ENCODE measurements around the gene NUDT16L1.

- TF ChIP-seq POLR2A (IDR thresholded peaks at IDR 0.05; ENCODE audit: extremely low read depth, insufficient read length) (no peak), MAX (IDR thresholded peaks at IDR 0.05; ENCODE audit: low read depth, low read length) (no peak), MYC (IDR thresholded peaks at IDR 0.05; ENCODE audit: low read depth, low read length) (no peak)
- TF ChIP-seq, protein P1, sequence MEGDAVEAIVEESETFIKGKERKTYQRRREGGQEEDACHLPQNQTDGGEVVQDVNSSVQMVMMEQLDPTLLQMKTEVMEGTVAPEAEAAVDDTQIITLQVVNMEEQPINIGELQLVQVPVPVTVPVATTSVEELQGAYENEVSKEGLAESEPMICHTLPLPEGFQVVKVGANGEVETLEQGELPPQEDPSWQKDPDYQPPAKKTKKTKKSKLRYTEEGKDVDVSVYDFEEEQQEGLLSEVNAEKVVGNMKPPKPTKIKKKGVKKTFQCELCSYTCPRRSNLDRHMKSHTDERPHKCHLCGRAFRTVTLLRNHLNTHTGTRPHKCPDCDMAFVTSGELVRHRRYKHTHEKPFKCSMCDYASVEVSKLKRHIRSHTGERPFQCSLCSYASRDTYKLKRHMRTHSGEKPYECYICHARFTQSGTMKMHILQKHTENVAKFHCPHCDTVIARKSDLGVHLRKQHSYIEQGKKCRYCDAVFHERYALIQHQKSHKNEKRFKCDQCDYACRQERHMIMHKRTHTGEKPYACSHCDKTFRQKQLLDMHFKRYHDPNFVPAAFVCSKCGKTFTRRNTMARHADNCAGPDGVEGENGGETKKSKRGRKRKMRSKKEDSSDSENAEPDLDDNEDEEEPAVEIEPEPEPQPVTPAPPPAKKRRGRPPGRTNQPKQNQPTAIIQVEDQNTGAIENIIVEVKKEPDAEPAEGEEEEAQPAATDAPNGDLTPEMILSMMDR (IDR thresholded peaks at IDR 0.05; ENCODE audit: low read depth, low read length): no peak
Observed at GRCh38 chr16:4663465-4663776, 29.9 kb upstream of the NUDT16L1 start.
